Liver (tissue), 9 donors: Measurements from ENCODE around the gene THAP11. TPM values are rescaled to one million over a fixed set of nuclear protein-coding genes. Genes with fewer than 3 reads are reported as not detected.

Experiments used
- DNase-seq: peaks from one replicate; pipeline ENCODE4 v3.0.0-alpha.2; 2017; ENCODE audit warnings: low spot score
- H3K27ac ChIP-seq, 2 donors: one replicate each; pipeline ENCODE4 v1.7.0; 2013; ENCODE audit warnings: inconsistent platforms in 2 of 2, low read length in 2 of 2, control low read depth in 1 of 2, low read depth in 1 of 2, mild to moderate bottlenecking in 1 of 2
- H3K27me3 ChIP-seq, 4 donors: one replicate each; pipeline versions ENCODE4 v1.6.1 to v1.7.0; 2013; ENCODE audit warnings: low read length in 3 of 4, inconsistent platforms in 1 of 4, mild to moderate bottlenecking in 1 of 4, moderate library complexity in 1 of 4; ENCODE audit not compliant: control insufficient read depth in 4 of 4, insufficient read depth in 4 of 4
- H3K36me3 ChIP-seq, 4 donors: one replicate each; pipeline versions ENCODE4 v1.6.1 to v1.7.0; 2013; ENCODE audit warnings: low read length in 3 of 4, mild to moderate bottlenecking in 3 of 4, low read depth in 1 of 4, moderate library complexity in 1 of 4; ENCODE audit not compliant: control insufficient read depth in 4 of 4, insufficient read depth in 3 of 4
- H3K4me1 ChIP-seq, 4 donors: one replicate each; pipeline versions ENCODE4 v1.6.1 to v1.7.0; 2013; ENCODE audit warnings: low read length in 3 of 4, mild to moderate bottlenecking in 3 of 4, moderate library complexity in 1 of 4; ENCODE audit not compliant: control insufficient read depth in 4 of 4, insufficient read depth in 4 of 4
- H3K4me3 ChIP-seq, 3 donors: one replicate each; pipeline versions ENCODE4 v1.6.1 to v1.7.0; 2013; ENCODE audit warnings: low read length in 3 of 3, control low read depth in 1 of 3, low read depth in 1 of 3, mild to moderate bottlenecking in 1 of 3
- H3K9ac ChIP-seq, 2 donors: one replicate each; pipeline ENCODE4 v1.7.0; 2013; ENCODE audit warnings: low read length in 2 of 2, mild to moderate bottlenecking in 2 of 2, moderate library complexity in 2 of 2, control low read depth in 1 of 2, low read depth in 1 of 2
- H3K9me3 ChIP-seq, 4 donors: one replicate each; pipeline versions ENCODE4 v1.6.1 to v1.7.0; 2013; ENCODE audit warnings: low read length in 3 of 4; ENCODE audit not compliant: control insufficient read depth in 4 of 4
- CTCF ChIP-seq: fragments of 150-350 bp; IDR thresholded peaks from 2 replicates; pipeline ENCODE4 v1.5.1; 2017; ENCODE audit warnings: improper control_type of control experiment, low read depth, low read length; ENCODE audit not compliant: missing input control
- EGR1 ChIP-seq, 2 donors: IDR thresholded peaks; 2 replicates each; pipeline ENCODE4 v1.6.1; 2016 to 2018; ENCODE audit warnings: antibody characterized with exemption in 2 of 2, low read depth in 2 of 2
- FOXA1 ChIP-seq: IDR thresholded peaks from 2 replicates; pipeline ENCODE4 v1.6.1; 2016; ENCODE audit warnings: antibody characterized with exemption
- FOXA2 ChIP-seq: IDR thresholded peaks from 2 replicates; pipeline ENCODE4 v1.6.1; 2016; ENCODE audit warnings: antibody characterized with exemption
- GABPA ChIP-seq, 2 donors: IDR thresholded peaks in 1 of 2; conservative IDR thresholded peaks in 1 of 2; 2 replicates each; pipeline ENCODE4 v1.6.1; 2016; ENCODE audit warnings: antibody characterized with exemption in 2 of 2, mild to moderate bottlenecking in 1 of 2, moderate library complexity in 1 of 2
- HNF4A ChIP-seq, 2 donors: conservative IDR thresholded peaks; 2 replicates each; pipeline ENCODE4 v1.6.1; 2016; ENCODE audit warnings: antibody characterized with exemption in 2 of 2, mild to moderate bottlenecking in 2 of 2
- HNF4G ChIP-seq: IDR thresholded peaks from 2 replicates; pipeline ENCODE4 v1.6.1; 2016; ENCODE audit warnings: antibody characterized with exemption
- JUND ChIP-seq, 2 donors: IDR thresholded peaks; 2 replicates each; pipeline ENCODE4 v1.6.1; 2016; ENCODE audit warnings: antibody characterized with exemption in 2 of 2
- NR2F2 ChIP-seq: IDR thresholded peaks from 2 replicates; pipeline ENCODE4 v1.6.1; 2016; ENCODE audit warnings: antibody characterized with exemption
- RAD21 ChIP-seq, 2 donors: IDR thresholded peaks; 2 replicates each; pipeline ENCODE4 v1.6.1; 2016; ENCODE audit warnings: antibody characterized with exemption in 2 of 2, mild to moderate bottlenecking in 2 of 2
- REST ChIP-seq: IDR thresholded peaks from 2 replicates; pipeline ENCODE4 v1.6.1; 2016; ENCODE audit warnings: antibody characterized with exemption, mild to moderate bottlenecking
- RXRA ChIP-seq, 2 donors: IDR thresholded peaks; 2 replicates each; pipeline ENCODE4 v1.6.1; 2017 to 2018; ENCODE audit warnings: antibody characterized with exemption in 2 of 2, mild to moderate bottlenecking in 1 of 2
- SP1 ChIP-seq: IDR thresholded peaks from 2 replicates; pipeline ENCODE4 v1.6.1; 2018; ENCODE audit warnings: antibody characterized with exemption, mild to moderate bottlenecking
- TAF1 ChIP-seq: conservative IDR thresholded peaks from 2 replicates; pipeline ENCODE4 v1.6.1; 2016; ENCODE audit warnings: antibody characterized with exemption, mild to moderate bottlenecking
- YY1 ChIP-seq: IDR thresholded peaks from 2 replicates; pipeline ENCODE4 v1.6.1; 2016; ENCODE audit warnings: antibody characterized with exemption, mild to moderate bottlenecking
- WGBS: extraction: QIAGEN DNeasy Blood & Tissue Kit; methylation state at CpG from one replicate; pipeline ENCODE4 v1.1.7; 2013; 5-methylcytosine and 5-hydroxymethylcytosine counted together
- polyA plus RNA-seq, 2 donors: library from polyadenylated mRNA; stranded (reverse) in 1 of 2; unstranded in 1 of 2; fragments of 200-250 nt in 1 of 2; fragments of >200 nt in 1 of 2; fragmentation: Nextera tagmentation in 1 of 2; extraction: Ambion mirVana in 1 of 2; gene quantifications; one replicate each; pipeline versions ENCODE4 v1.2.1 to v1.2.3, GENCODE V29; 2013 to 2015
- total RNA-seq, 2 donors: library from RNA; depleted of rRNA; stranded (reverse); fragments of >200 nt; gene quantifications; one replicate each; pipeline ENCODE4 v1.2.3, GENCODE V29; 2014
- TF ChIP-seq, protein P1 (sequence below): IDR thresholded peaks from 2 replicates; pipeline ENCODE4 v1.6.1; 2016; ENCODE audit warnings: antibody characterized with exemption
- TF ChIP-seq, protein P2 (sequence below): IDR thresholded peaks from 2 replicates; pipeline ENCODE4 v1.6.1; 2016; ENCODE audit warnings: antibody characterized with exemption
- donor health status: healthy.
- donor health status: healthy.
- donor health status: healthy.
- donor health status: healthy.
- donor health status: healthy.

THAP11 gene
- total and polyA plus RNA-seq, 4 donors = 6.7 to 19.7 (median 11.8) TPM

- Histone ChIP-seq H3K4me3 (peak within 1 kb of the TSS; percentile 80 to 92 (median 84)), H3K36me3 (no peaks in the 10 kb centered on the region), H3K9me3 (no peaks in the 10 kb centered on the region), H3K9ac (peak within 1 kb of the TSS; percentile 81 to 95), H3K27me3 (no peaks in the 10 kb centered on the region), H3K4me1 (peaks cover 14 to 53% (median 42%) of the 10 kb centered on the region in 4 donors), H3K27ac (peak within 1 kb of the TSS; percentile 89 to 97)
- TF ChIP-seq FOXA2 (no peak), NR2F2 (no peak), FOXA1 (no peak)
- under 1% methylated on average over 62 of the region's 62 CpGs for WGBS
- peak; percentile 71 for DNase-seq
Measured at GRCh38 chr16:67847064-67847861, 5.1 kb downstream of the THAP11 start, which contains the start of gene CENPT. Gene CENPT, minus strand, starts transcription at chr16:67847693. Its CDS starts 13,834 bp downstream, at chr16:67833859.

DNA sequence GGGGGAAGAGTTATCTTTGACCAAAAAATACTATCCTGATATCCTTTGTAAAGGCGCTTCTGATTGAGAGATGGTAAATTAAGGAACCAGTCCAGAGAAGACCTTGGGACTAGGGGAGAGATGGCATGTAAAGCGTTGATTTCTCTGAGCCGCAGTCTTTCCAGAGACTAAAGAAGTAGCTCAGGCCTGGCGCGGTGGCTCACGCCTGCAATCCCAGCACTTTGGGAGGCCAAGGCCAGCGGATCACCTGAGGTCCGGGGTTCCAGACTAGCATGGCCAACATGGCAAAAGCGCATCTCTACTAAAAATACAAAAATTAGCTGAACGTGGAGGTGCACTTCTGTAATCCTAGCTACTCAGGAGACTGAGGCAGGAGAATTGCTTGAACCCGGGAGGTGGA is 6.0 kb downstream of the THAP11 start:
- no peaks in the 10 kb centered on the region for H3K9me3 ChIP-seq
- no peaks in the 10 kb centered on the region for H3K36me3 ChIP-seq
- no peak for TF ChIP-seq CTCF
- TF ChIP-seq GABPA (IDR thresholded peaks at IDR 0.05 in 1 of 2, conservative IDR thresholded peaks at IDR 0.05 in 1 of 2) = no peak
- TF ChIP-seq REST = no peak
- no peak for TF ChIP-seq EGR1 (IDR thresholded peaks at IDR 0.05; ENCODE audit: low read depth in 2 of 2)
- 93% methylated on average over 11 of the region's 11 CpGs for WGBS
- no peak for DNase-seq
- peak overlapping the region in 1 of 2 donors; percentile 95 for H3K9ac ChIP-seq
- peaks cover 14 to 46% (median 38%) of the 10 kb centered on the region in 4 donors for H3K4me1 ChIP-seq
- no peaks in the 10 kb centered on the region for H3K27me3 ChIP-seq
- peak overlapping the region in 2 of 3 donors; percentile 84 to 92 for H3K4me3 ChIP-seq
- peak overlapping the region in 1 of 2 donors; percentile 28 for H3K27ac ChIP-seq

DNA sequence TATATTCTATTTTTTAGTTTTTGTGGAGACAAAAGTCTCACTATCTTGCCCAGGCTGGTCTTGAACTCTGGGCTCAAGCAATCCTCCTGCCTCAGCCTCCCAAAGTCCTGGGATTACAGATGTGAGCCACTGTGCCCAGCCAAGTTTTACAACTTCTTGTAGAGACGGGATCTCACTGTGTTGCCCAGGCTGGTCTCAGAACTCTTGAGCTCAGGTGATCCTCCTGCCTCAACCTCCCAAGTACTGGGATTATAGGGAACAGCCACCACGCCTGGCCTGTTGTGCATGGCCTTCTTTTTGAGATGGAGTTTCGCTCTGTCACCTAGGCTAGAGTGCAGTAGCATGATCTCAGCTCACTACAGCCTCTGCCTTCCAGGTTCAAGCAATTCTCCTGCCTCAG is 11.6 kb downstream of the THAP11 start:
- no peak for DNase-seq
- Histone ChIP-seq H3K4me3 (no peak overlapping the region), H3K9me3 (no peaks in the 10 kb centered on the region), H3K4me1 (peaks cover 8 to 23% (median 18%) of the 10 kb centered on the region in 4 donors), H3K27me3 (no peaks in the 10 kb centered on the region), H3K36me3 (no peaks in the 10 kb centered on the region), H3K9ac (no peak overlapping the region), H3K27ac (no peak overlapping the region)
- WGBS = 100% methylated on average over 3 of the region's 3 CpGs
- TF ChIP-seq RXRA (IDR thresholded peaks at IDR 0.05) (no peak), TAF1 (no peak), JUND (IDR thresholded peaks at IDR 0.05) (no peak), FOXA2 (no peak), FOXA1 (no peak), YY1 (no peak), HNF4G (no peak), SP1 (no peak), HNF4A (conservative IDR thresholded peaks at IDR 0.05) (no peak), CTCF (no peak), GABPA (IDR thresholded peaks at IDR 0.05 in 1 of 2, conservative IDR thresholded peaks at IDR 0.05 in 1 of 2) (no peak), RAD21 (IDR thresholded peaks at IDR 0.05) (no peak), EGR1 (IDR thresholded peaks at IDR 0.05; ENCODE audit: low read depth in 2 of 2) (no peak), NR2F2 (no peak)
- TF ChIP-seq, protein P1, sequence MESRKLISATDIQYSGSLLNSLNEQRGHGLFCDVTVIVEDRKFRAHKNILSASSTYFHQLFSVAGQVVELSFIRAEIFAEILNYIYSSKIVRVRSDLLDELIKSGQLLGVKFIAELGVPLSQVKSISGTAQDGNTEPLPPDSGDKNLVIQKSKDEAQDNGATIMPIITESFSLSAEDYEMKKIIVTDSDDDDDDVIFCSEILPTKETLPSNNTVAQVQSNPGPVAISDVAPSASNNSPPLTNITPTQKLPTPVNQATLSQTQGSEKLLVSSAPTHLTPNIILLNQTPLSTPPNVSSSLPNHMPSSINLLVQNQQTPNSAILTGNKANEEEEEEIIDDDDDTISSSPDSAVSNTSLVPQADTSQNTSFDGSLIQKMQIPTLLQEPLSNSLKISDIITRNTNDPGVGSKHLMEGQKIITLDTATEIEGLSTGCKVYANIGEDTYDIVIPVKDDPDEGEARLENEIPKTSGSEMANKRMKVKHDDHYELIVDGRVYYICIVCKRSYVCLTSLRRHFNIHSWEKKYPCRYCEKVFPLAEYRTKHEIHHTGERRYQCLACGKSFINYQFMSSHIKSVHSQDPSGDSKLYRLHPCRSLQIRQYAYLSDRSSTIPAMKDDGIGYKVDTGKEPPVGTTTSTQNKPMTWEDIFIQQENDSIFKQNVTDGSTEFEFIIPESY = no peak
- TF ChIP-seq, protein P2, sequence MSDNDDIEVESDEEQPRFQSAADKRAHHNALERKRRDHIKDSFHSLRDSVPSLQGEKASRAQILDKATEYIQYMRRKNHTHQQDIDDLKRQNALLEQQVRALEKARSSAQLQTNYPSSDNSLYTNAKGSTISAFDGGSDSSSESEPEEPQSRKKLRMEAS = no peak
